GM18508 (cell line): ENCODE data around the gene AGXT.

ENCODE experiments used
- ATAC-seq: cut with Tn5 transposase; IDR thresholded peaks from one replicate; pipeline ENCODE4 v1.9.1; 2021; ENCODE audit warnings: moderate number of reproducible peaks; ENCODE audit not compliant: insufficient read depth, unreplicated experiment

The AGXT gene

DNA sequence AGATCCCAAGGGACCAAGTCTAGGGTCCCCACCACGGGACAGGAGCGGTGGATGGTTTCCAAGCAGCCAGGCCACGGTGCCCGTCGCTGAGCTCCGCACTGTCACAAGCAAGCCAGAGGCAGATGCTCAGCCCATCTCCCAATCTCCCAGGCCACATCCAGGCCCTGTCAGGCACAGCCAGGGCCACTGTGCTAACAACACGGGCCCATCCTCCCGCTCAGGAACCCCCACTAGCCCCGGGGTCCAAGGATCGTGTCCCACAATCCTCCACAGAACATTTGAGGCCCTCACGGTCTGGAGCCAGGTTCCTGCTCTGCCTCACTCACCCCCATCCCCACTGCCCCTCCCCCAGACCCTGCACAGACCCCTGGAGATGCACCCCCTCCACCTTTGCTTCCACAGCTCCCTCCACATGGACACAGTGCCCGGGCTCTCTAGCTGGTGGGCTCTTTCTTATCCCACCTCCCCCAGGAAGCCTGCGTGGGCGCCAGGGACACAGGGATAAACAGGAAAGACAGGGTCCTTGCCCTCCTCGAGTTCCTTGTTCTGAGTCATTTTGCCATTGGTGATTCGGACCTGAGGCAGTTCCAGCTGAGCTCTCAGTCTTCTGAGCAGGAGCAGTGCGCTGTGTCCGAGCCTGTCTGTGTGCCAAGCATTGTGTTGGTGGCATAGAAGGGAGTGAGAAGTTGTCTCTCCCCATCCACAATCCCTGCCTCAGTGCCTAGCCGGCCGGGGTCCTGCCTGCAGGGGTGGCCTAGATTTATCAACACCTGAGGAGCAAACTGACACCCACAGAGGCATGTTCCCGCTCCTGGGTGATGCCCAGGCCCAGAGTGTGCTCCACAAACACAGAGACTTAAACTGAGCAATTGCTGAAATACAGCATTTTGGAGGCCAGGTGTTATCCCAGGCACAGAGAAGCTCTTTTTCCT, 44.5 kb downstream of the AGXT start:
- ATAC-seq, result no peak

DNA sequence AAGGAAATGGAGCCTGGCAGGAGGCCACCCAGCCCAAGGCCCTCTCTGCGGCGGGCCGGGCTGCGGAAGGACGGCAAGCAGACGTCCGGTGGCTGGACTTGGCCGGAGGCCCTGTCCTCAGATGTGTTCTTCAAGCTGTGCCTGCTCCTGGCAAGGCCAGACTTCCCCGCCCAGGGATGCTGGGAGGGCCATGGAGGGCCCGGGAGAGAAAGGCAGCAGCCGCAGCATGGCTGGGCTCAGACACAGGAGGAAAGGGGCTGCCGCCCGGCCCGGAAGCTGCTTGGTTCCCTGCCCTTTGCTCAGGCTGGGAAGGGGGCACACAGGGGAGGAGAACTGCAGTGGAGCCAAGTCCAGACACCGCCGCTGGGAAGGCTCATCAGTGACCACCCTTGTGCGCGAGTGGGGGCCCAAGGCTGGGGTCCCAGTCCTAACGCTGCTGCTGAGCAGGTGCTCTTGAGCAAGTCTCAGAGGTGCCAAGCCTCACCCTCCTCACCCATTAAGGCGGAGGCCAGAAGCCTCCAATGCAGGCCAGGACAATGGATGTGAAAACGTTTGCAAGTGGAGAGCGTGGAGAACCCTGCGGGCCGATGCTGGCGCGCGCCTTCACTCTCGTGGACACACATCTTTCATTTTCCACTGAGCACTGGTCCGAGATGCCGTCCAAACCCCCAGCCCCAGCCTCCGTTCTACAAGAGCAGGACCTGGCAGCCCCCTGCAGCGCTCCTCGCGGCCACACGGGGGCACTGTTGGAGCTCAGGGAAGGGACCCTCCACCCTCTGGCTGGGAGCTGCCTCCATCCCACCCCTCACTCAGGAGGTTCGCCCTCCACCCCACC, 45.4 kb downstream of the AGXT start:
- no peak for ATAC-seq

GRCh38 chr2:240914645-240915525, 46.3 kb downstream of the AGXT start:
- ATAC-seq, result no peak

DNA sequence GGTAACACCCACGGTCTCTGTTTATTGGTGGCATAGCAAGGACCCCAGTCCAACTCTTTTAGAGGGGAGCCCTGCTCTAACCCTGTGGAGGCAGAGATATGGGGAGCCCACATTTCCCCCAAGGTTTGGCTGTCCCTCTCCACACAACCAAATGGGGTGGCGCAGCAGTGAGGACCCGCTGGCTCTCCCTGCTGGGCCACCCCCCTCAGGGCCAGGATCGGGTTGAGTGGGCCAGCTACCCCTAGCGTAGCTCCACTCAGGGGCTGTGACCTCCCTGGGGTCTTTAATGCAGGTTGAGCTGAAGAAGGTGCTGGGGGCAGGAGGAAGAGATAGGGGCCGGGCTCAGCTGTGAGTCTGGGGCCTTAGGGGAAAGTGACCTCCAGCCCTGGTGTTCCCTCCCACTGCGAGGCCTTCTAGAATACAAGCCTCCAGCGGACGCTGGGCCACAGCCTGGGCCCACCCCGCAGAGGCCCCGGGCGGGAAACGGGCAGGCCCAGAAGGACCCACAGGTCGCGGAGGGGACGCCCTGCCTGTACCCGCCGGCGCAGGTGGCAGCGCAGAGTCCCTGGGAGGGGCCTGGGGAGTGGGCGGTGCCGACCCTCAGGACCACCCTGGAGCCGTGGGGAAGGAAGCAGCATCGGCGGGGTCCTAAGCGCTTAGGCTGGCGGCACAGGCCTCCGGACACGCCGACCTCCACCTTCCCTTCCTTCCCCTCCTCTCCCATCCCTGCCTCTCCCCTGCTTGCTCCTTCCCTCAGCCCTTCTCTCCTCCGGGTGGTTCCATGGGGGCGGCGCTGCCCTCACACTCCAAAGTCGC, 47.1 kb downstream of the AGXT start:
- ATAC-seq, result no peak

- no peak for ATAC-seq
Observed at GRCh38 chr2:240916571-240917008, 48.0 kb downstream of the AGXT start.

DNA sequence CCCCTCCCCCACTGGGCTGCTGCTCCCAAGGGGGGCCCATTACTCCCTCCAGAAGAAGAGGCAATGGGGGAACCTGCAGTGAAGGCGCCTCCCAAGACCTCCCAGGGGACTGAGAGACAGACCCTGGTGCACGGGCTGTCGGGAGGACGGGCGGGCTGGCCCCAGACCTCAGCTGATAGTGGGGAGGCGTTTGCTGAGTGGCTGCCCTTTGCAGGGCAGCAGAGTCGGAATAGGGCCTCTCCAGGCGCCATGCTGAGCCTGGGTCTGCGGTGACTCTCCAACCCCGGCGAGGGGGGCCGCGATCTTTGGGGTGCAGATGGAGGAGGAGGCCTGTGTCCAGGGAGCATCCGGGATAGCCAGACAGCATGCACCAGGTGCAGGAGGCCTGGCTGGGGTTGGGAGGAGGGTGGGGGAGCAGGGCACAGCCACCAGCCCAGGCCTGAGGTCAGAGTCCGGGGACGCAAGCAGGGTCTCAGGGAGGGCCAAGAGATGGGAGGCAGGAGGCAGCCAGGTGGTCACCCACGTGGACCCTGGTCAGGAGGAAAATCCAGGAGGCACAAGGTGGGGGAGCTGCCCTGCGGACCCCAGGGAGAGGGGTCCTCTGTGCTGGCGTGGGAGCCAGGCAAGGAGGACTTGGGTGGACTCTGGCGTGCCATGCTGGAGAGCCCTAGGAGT, 48.5 kb downstream of the AGXT start:
- no peak for ATAC-seq

DNA sequence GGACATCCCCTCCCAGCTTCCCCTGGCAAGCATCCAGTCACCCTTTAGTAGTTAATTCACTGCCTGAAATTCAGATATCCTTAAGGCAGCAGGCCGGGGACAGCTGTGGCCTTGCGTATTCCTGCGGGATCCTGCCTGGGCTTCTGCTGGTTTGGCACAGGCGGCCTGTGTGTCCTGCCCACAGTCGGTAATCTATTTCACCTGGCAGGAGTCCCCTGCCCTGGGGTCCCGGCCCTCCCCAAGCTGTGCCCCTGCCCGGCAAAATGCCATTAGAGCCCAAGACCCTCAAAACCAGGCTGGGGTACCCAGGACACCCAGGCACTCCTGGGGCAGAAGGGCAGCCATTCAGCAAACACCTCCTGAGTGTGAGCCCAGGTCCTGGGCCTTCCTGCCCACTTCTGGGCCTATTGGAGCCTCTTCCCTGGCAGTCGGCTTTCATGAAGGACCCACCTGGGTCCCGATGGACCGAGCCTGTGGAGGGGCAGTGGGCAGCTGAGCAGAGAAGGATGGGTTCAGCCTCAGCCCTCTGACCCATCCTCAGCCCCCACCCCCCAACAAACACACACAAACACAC, 49.1 kb downstream of the AGXT start:
- no peak for ATAC-seq

DNA sequence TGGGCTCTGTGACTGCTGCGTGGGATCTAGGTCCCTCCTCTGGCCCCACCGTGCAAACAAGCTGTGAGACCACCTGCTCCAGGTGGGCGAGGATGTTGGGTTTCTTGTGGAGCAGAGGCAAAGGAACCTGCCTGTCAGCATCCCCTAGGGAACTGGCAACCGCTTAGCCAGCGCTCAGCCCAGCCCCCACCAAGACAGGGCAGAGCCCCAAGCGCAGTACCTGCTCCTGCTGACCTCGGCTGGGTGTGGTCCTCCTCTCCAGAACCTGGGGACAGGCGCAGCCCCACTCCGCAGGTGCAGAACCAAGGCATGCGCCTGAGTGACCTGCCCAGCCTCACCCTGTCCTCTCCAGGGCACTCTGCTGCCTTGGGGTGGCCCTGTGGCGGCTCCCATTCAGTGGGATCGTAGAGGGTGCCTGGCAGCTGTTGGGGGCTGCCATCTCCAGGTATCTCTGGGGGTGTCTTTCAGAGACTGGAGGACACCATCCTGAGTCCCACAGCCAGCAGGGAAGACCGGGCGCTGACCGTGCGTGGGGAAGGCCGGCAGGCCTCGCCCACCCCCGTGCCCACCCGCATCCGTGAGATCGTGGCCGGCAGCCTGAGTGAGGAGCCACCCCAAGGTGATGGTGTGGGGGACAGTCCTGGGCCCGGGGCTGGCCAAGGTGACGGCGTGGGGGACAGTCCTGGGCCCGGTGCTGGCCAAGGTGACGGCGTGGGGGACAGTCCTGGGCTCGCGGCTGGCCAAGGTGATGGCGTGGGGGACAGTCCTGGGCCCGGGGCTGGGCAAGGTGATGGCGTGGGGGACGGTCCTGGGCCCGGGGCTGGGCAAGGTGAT, 49.9 kb downstream of the AGXT start:
- ATAC-seq, result no peak

DNA sequence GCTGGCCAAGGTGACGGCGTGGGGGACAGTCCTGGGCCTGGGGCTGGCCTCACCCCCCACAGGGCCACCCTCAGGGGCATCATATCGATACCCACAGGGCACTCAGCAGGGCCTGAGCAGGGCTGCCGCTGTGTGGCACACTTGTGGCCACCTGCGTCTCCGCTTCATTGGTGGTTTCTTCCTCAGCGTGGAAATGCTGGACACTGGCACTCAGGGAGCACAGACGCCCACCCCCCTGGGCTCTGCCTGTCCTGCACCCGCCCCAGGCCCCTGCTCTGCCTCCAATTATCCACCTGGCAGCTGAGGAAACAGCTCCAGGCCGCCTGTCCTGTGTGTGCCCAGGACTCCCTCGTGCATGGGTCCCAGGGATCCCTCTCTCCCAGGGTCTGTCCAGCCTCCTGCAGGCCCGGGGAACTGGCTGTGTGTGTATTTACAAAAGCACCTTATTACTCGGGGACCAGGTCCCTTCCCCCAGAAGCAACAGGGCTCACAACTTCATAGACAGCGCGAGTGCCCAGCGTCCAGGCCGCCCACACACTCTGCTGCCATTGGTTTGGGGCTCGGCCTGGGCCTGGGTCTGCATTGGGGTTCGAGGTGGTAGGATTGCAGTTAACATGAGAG, 50.6 kb downstream of the AGXT start:
- no peak for ATAC-seq

DNA sequence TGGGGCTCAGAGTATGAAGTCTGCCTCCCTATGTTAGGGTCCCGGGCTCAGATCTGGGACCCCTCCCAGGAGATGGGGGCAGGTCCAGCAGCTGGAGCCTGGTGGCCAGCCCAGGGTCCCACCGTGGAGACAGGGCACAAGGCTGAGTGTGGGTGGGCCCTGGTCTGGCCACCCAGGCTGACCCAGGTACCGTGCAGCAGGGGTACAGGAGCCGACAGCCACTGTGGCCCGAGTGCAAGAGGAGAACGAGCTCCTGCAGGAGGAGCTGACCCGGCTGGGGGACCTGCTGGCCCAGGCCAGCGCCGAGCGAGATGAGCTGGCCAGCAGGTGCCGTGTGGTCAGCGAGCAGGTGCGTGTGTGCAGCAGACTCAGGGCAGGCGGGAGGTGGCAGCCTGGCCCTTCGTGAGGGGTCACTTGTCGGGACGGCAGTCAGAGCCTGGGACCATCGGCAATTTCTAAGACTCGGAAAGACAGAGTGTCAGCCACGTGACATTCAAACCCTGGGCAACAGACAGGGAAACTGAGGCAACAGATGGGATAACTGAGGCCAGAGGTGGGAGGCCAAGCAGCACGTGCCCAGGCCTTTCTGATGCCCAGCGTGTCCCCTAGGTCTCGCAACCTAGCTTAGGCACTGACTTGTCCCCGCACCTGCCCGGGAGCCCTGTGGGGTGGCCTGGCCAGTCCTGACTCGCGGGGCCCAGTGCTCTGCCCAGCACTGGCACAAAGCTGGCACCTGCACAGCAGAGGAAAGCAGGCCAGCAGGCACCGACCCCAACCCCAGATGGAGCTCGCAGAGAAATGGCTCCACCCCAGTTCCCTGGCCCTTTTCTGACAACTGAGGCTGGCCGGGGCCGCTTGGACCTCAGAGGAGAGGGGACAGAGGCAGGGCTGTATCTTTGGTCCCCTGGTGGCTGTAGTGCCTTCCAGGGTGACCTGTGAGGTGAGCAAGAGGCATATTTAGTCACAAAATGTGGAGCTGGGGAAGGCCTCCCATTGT, 51.5 kb downstream of the AGXT start:
- ATAC-seq, result no peak

DNA sequence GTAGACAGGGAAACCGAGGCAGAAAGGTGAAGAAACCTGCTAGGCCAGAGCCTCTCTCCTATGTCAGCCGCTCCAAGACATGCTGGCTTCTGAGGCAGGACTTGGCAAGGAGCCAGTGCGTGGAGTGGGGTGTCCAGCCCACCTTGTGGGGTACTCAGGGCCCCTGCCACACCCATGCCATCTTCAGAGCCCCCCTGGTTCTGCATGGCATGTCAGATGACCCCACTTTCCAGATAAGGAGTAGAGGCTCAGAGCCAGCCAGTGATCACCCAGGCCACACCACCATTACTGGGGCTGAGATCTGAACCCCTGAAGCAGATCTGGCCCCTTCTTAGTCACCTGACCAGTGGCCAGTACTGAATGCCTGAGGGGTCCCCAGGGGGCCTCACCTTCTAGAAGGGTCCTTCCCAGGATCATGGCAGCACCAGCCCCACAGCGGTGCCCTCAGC, 52.2 kb downstream of the AGXT start:
- ATAC-seq, result no peak

DNA sequence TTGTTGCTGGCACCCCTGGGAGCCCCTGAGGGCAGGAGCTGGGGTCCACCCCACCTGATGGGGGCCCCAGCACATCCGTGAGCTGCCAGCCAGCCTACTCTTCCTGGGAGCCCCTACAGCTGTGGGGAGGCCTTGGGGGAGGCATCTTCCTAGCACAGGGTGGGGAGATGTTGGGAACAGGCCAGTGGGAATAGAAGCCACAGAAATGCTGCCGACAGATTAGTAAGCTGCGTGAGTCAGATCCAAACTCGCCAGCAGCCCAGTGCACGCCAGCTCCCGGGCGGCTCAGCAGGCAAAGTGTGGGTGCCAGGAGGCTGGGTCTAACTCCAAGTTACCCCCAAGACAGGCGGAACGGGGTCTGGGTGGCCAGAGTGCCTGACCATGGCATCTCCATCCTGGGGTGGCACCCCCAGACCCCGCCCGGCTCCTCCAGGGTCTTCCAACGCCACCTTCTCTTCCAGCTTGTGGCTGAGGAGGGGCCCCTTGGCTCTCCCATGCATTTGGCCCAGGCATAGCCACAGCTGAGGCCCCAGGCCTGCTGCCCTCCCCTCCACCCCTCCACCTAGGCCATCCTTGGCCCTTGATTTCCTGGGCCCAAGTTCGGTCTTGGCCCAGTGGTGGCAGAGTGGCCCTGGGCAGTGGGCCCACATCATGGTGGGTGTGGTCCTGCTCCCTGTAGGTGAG, 52.8 kb downstream of the AGXT start:
- ATAC-seq, result no peak

DNA sequence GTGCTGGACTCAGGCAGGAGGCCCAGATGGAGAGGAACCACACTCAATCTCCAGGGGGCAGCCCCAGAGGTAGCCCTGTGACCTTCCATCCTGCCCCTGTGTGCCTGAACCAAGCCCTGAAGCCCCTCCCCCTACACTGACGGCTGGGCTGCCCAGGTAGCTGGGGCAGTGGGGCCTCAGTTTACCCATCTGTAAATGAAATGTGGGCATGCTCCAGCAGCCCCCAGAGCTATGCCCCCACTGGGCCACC, 53.3 kb downstream of the AGXT start:
- ATAC-seq, result no peak

- ATAC-seq, result no peak
Observed at GRCh38 chr2:240922245-240922981, 53.8 kb downstream of the AGXT start.

DNA sequence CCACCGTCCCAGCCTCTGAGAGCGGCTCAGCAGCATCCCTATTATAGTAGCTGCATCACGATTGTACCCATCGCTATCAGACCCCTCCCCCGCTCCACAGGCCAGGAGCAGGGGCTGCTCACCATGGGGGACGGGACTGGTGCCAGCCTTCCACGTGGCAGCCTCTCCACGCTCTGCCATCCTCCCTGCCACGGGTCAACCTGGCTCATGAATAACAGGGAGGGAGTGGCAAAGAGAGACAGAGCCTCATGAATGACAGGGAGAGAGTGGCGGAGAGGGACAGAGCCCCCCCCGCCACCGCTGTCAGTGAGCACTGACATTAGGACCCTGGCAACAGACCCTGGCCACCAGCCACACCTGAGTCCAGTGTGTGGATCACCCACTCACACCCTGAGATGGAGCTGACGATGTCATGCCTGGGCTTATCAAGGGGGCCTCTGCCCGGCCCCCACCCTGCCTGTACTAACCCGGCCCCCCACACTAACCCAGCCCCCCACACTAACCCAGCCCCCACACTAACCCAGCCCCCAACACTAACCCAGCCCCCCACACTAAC, 54.4 kb downstream of the AGXT start:
- no peak for ATAC-seq
